Pancreas (tissue), 10 donors: ENCODE measurements around the gene EDN1. TPM values are rescaled to one million over a fixed set of nuclear protein-coding genes. Genes with fewer than 3 reads are reported as not detected.

Experiments
- ATAC-seq, 4 donors: fragments of 200-7000 bp; cut with Tn5 transposase; one replicate each; pipeline versions ENCODE4 v1.8.0 to v1.9.1; 2020; ENCODE audit warnings: mild to moderate bottlenecking in 4 of 4, moderate library complexity in 4 of 4
- DNase-seq, 6 donors: peaks; one replicate each; pipeline ENCODE4 v3.0.0-alpha.2; 2020
- FAIRE-seq: peaks from 2 replicates; lab custom pipeline; 2012; peaks lifted over from hg19 to GRCh38; lab: Jason Lieb, UNC
- H3K27ac ChIP-seq, 4 donors: fragments of 200-600 bp; sonication (generic); 1 replicate in 3 of 4; 2 replicates in 1 of 4; pipeline versions ENCODE4 v1.5.0 to v1.8.0; 2020
- H3K27me3 ChIP-seq, 4 donors: fragments of 200-600 bp; one replicate each; pipeline ENCODE4 v1.8.0; 2021
- H3K36me3 ChIP-seq, 3 donors: fragments of 200-600 bp; sonication (generic) in 1 of 3; one replicate each; pipeline versions ENCODE4 v1.5.0 to v1.8.0; 2020 to 2021
- H3K4me1 ChIP-seq, 3 donors: fragments of 200-600 bp; one replicate each; pipeline ENCODE4 v1.8.0; 2021
- H3K4me3 ChIP-seq, 4 donors: fragments of 200-600 bp; sonication (generic) in 2 of 4; one replicate each; pipeline versions ENCODE4 v1.5.0 to v1.8.0; 2020 to 2021
- H3K9me3 ChIP-seq, 4 donors: fragments of 200-600 bp; one replicate each; pipeline ENCODE4 v1.8.0; 2021
- WGBS, 2 donors: extraction: QIAGEN DNeasy Blood & Tissue Kit; methylation state at CpG; one replicate each; pipeline ENCODE4 v1.1.7; 2013; 5-methylcytosine and 5-hydroxymethylcytosine counted together
- intact Hi-C, 3 donors: fragments of 100-400 bp; cut with DNase I; formaldehyde crosslinking; loops; one replicate each; pipeline versions ENCODE4 v1.11.1 to v1.14.2; 2022
- polyA plus RNA-seq, 2 donors: library from polyadenylated mRNA; stranded (reverse); fragments of 200-250 nt; gene quantifications; one replicate each; pipeline ENCODE4 v1.2.3, GENCODE V29; 2013
- total RNA-seq, 6 donors: library from RNA; stranded (reverse); fragmentation: NEBNext Ultra II Directional in 4 of 6; extraction: Animal tissue kit (Norgen Biotek cat#: 25700) in 4 of 6; gene quantifications; one replicate each; pipeline versions ENCODE4 v1.2.1 to v1.2.4, GENCODE V29; 2021 to 2023
- TF ChIP-seq, protein P1 (sequence below), 4 donors: fragments of 200-600 bp; sonication (generic) in 3 of 4; IDR thresholded peaks; one replicate each; pipeline versions ENCODE4 v1.5.0 to v1.8.0; 2021; ENCODE audit warnings: antibody characterized with exemption in 4 of 4
- donor health status: healthy with polysubstance abuse.
- donor health status: DM: no; HTN: no; CAD: no; lungs with moderate emphysema.
- donor health status: DM: no; HTN: no; CAD: no.
- donor health status: control.
- donor health status: control.
- donor health status: Bipolar disorder and iron deficiency.
- donor health status: DM: yes; HTN: yes; CAD: no.
- donor health status: DM: no; HTN: no; CAD: no.
- donor health status: DM: no; HTN: no; CAD: no.
- donor health status: DM: yes; HTN: yes; CAD: no.

The EDN1 gene
- total and polyA plus RNA-seq, 8 donors, result 2.4 to 16.0 (median 5.0) TPM

- no peak overlapping the region for H3K27ac ChIP-seq
- H3K4me3 ChIP-seq, result no peak overlapping the region
- DNase-seq (no peak), ATAC-seq (no peak), FAIRE-seq (no peak)
- peaks cover 0 to 13% (median 0%) of the 10 kb centered on the region in 3 donors for H3K4me1 ChIP-seq
- H3K9me3 ChIP-seq, result no peaks in the 10 kb centered on the region
- H3K36me3 ChIP-seq, result no peaks in the 10 kb centered on the region
- WGBS, 2 donors, result 73 to 80% methylated on average over 3 of the region's 3 CpGs
- intact Hi-C loops, result loop anchor here in 2 of 3 donors (10.0 kb wide), 2 partner anchors 207 to 297 kb away; no protein-coding TSS in a partner anchor
- no peaks in the 10 kb centered on the region for H3K27me3 ChIP-seq
- TF ChIP-seq, protein P1, sequence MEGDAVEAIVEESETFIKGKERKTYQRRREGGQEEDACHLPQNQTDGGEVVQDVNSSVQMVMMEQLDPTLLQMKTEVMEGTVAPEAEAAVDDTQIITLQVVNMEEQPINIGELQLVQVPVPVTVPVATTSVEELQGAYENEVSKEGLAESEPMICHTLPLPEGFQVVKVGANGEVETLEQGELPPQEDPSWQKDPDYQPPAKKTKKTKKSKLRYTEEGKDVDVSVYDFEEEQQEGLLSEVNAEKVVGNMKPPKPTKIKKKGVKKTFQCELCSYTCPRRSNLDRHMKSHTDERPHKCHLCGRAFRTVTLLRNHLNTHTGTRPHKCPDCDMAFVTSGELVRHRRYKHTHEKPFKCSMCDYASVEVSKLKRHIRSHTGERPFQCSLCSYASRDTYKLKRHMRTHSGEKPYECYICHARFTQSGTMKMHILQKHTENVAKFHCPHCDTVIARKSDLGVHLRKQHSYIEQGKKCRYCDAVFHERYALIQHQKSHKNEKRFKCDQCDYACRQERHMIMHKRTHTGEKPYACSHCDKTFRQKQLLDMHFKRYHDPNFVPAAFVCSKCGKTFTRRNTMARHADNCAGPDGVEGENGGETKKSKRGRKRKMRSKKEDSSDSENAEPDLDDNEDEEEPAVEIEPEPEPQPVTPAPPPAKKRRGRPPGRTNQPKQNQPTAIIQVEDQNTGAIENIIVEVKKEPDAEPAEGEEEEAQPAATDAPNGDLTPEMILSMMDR (IDR thresholded peaks at IDR 0.05), result no peak
These were observed 7.3 kb downstream of the EDN1 start for GRCh38 chr6:12297363-12298016.

- intact Hi-C loops, result loop anchor here in 2 of 3 donors (10.0 kb wide), 2 partner anchors 207 to 297 kb away; no protein-coding TSS in a partner anchor
- DNase-seq, result no peak
- no peak for ATAC-seq
- Histone ChIP-seq H3K27me3 (no peaks in the 10 kb centered on the region), H3K9me3 (no peaks in the 10 kb centered on the region), H3K4me3 (no peak overlapping the region), H3K4me1 (peaks cover 0 to 13% (median 0%) of the 10 kb centered on the region in 3 donors), H3K36me3 (no peaks in the 10 kb centered on the region), H3K27ac (no peak overlapping the region)
- no peak for FAIRE-seq
- 61 to 64% methylated on average over 7 of the region's 7 CpGs for WGBS, 2 donors
- TF ChIP-seq, protein P1 (IDR thresholded peaks at IDR 0.05), result no peak
These were observed 8.1 kb downstream of the EDN1 start for GRCh38 chr6:12298017-12298978.

DNA sequence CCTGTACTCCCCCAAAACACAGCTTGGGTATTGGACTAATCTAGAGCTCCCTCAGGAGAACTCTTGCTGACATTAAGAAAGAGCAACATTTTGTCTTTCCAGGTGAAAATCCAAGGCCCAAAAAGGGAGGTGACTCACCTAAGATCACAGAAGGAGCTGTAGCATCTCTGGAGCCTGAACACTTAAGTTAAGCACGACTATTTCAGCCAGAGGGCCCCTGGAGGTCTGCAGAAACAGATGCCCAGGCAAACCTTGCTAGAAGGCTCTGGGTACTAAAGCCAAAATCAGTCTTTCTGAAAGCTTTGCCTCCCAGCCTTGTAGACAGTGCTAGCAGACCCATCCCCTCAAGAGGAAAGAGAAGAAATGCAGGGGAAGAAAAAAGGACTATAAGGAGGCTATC is 8.8 kb downstream of the EDN1 start:
- no peak for FAIRE-seq
- Histone ChIP-seq H3K4me3 (no peak overlapping the region), H3K36me3 (no peaks in the 10 kb centered on the region), H3K27ac (no peak overlapping the region), H3K9me3 (no peaks in the 10 kb centered on the region), H3K4me1 (peaks cover 0 to 10% (median 0%) of the 10 kb centered on the region in 3 donors), H3K27me3 (no peaks in the 10 kb centered on the region)
- intact Hi-C loops, result loop anchor here in 2 of 3 donors (10.0 kb wide), 2 partner anchors 206 to 296 kb away; no protein-coding TSS in a partner anchor
- no peak for ATAC-seq
- DNase-seq, result no peak
- TF ChIP-seq, protein P1 (IDR thresholded peaks at IDR 0.05), result no peak
- 72 to 83% methylated on average over 1 of the region's 1 CpG for WGBS, 2 donors

DNA sequence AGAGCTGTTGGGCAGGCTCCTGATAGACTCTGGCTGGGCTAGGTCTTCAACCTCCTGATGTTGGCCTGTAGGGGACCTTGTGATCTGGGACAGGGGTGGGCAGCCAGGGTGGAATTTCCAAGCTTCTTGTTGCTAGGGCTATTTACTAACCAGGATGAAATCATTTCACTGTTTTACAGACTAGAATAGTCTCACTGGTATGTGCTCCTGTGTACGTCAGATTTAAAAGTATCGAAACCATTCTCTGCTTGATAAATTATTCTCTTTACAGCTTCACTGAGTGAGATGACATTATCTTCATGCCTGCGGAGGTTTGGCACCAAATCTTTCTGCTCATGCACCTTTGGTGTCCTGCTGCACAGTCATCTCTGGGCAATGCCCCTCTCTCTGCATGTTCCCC is 10.9 kb downstream of the EDN1 start:
- Histone ChIP-seq H3K27ac (no peak overlapping the region), H3K4me1 (peaks cover 0 to 6% (median 0%) of the 10 kb centered on the region in 3 donors), H3K4me3 (no peak overlapping the region), H3K36me3 (no peaks in the 10 kb centered on the region), H3K9me3 (no peaks in the 10 kb centered on the region), H3K27me3 (no peaks in the 10 kb centered on the region)
- TF ChIP-seq, protein P1 (IDR thresholded peaks at IDR 0.05), result no peak
- DNase-seq, result no peak
- ATAC-seq, result no peak
- 90 to 91% methylated on average over 3 of the region's 3 CpGs for WGBS, 2 donors
- FAIRE-seq, result no peak
- intact Hi-C loops, result no loop called here
